ENCODE measurements around the gene ZFP62.

DNA sequence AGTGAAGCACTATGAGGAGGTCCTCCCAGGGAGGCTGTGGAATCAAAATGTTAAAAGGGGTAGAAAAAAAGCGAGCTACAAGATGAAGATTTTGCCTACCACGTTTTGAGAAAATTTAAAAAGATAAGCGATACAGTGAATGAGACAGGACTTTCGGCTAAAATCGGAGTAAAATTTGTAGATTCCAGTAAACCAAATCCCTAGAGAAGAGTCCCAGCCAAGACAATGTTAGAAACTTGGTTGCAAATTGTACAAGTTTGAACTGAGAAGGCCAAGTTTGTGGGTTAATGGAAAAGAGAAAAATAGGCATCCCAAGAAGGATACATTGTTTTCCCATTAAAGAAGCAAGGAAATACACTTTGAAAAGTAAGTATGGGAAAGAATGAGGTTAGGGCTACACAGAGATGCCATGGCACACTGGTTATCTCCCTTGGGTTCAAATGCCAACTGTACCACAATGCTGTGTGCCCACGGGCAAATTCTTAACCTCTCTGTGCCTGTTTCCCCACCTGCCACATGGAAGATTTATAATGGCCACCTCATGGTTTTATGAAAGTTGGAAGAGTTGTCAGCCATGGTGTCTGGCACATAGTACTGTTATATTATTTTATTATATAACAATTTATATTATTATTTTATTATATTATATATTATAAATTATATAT, 42.3 kb downstream of the ZFP62 start:
- no peak for TF ChIP-seq EP300 (IDR thresholded peaks at IDR 0.05; ENCODE audit: borderline replicate concordance)
- no peak for TF ChIP-seq RAD21 (IDR thresholded peaks at IDR 0.05; ENCODE audit: low read depth)
- TF ChIP-seq, protein P1, sequence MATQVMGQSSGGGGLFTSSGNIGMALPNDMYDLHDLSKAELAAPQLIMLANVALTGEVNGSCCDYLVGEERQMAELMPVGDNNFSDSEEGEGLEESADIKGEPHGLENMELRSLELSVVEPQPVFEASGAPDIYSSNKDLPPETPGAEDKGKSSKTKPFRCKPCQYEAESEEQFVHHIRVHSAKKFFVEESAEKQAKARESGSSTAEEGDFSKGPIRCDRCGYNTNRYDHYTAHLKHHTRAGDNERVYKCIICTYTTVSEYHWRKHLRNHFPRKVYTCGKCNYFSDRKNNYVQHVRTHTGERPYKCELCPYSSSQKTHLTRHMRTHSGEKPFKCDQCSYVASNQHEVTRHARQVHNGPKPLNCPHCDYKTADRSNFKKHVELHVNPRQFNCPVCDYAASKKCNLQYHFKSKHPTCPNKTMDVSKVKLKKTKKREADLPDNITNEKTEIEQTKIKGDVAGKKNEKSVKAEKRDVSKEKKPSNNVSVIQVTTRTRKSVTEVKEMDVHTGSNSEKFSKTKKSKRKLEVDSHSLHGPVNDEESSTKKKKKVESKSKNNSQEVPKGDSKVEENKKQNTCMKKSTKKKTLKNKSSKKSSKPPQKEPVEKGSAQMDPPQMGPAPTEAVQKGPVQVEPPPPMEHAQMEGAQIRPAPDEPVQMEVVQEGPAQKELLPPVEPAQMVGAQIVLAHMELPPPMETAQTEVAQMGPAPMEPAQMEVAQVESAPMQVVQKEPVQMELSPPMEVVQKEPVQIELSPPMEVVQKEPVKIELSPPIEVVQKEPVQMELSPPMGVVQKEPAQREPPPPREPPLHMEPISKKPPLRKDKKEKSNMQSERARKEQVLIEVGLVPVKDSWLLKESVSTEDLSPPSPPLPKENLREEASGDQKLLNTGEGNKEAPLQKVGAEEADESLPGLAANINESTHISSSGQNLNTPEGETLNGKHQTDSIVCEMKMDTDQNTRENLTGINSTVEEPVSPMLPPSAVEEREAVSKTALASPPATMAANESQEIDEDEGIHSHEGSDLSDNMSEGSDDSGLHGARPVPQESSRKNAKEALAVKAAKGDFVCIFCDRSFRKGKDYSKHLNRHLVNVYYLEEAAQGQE (IDR thresholded peaks at IDR 0.05; ENCODE audit: low read depth) = no peak
- TF ChIP-seq, protein P2, sequence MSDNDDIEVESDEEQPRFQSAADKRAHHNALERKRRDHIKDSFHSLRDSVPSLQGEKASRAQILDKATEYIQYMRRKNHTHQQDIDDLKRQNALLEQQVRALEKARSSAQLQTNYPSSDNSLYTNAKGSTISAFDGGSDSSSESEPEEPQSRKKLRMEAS (IDR thresholded peaks at IDR 0.05) = no peak
- TF ChIP-seq TCF12 (IDR thresholded peaks at IDR 0.05; ENCODE audit: low read depth) = no peak
- no peak for TF ChIP-seq YY1 (IDR thresholded peaks at IDR 0.05; ENCODE audit: low read depth)
- TF ChIP-seq TAF1 (IDR thresholded peaks at IDR 0.05; ENCODE audit: low read depth) = no peak
- TF ChIP-seq CREB1 (IDR thresholded peaks at IDR 0.05; ENCODE audit: low read depth) = no peak
- no peak for TF ChIP-seq NFIC (IDR thresholded peaks at IDR 0.05)
- TF ChIP-seq, protein P3, sequence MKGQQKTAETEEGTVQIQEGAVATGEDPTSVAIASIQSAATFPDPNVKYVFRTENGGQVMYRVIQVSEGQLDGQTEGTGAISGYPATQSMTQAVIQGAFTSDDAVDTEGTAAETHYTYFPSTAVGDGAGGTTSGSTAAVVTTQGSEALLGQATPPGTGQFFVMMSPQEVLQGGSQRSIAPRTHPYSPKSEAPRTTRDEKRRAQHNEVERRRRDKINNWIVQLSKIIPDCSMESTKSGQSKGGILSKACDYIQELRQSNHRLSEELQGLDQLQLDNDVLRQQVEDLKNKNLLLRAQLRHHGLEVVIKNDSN (IDR thresholded peaks at IDR 0.05) = no peak
- no peak for TF ChIP-seq EGR1 (IDR thresholded peaks at IDR 0.05)
- no peak for TF ChIP-seq FOXM1 (IDR thresholded peaks at IDR 0.05; ENCODE audit: borderline replicate concordance, low read depth)
- TF ChIP-seq ZBTB7A (IDR thresholded peaks at IDR 0.05; ENCODE audit: low read depth) = no peak
- no peak for TF ChIP-seq CEBPB (IDR thresholded peaks at IDR 0.05)
